NCI-H524 treated with DMSO at 0.1 percent for 48 hours (cell line): ENCODE results near the gene FNBP1.
"Not testable (repeated sequence)": the region's sequence is repeated elsewhere in the genome, so short reads cannot be mapped to it uniquely, and the experiment has no call there.

Source experiments
- DNase-seq: peaks from one replicate; lab custom pipeline; 2025; lab: John Stamatoyannopoulos, UW

Gene FNBP1

DNA sequence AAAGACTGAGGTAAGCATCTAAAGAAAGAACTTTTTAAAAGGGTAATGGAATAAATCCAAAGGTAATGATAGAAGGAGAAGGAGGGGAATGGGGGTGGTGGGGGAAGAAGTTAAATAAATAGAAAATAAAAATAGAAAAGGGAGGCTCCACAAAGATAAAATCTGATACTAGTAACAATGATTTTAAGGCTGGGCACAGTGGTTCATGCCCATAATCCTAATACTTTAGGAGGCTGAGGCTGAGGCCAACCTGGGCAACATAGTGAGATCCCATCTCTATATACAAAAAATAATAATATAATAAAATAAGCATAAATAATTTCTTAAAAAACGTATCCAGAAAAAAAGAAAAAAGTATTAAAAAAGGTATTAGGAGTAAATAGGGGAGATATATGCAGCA is 89.3 kb downstream of the FNBP1 start:
- DNase-seq, result no peak

DNA sequence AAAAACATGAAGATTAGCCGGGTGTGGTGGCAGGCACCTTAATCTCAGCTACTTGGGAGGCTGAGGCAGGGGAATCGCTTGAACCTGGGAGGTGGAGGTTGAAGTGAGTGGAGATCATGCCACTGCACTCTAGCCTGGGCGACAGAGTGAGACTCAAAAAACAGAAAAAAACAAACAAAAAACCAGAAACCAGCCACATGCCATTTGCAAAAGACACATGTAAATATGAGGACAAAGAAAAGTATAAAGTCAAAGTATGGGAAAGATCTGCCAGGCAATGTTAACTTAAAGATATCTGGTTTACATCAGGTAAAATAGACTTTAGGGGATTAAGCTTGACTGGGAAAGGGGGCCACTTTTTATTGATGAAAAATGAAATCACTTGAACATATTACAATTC is 90.7 kb downstream of the FNBP1 start:
- DNase-seq, result no peak

DNA sequence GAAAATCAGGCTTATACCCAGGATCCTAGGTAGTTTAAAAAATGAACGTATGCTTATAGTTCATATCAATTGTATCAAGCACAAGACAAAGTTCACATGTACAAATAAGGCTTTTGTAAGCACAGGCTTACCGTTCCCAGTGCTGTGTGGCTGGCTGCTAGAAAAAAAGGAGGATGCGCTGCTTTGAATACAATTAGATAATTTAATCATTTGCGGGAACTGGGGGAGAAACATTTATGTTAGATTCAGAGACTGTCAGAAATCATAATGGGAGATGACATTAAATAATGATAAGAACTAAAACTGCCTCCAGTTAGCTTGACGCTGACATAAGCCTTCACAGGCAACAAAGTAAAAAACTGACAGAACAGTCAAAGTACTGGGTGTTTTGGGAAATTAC is 93.2 kb downstream of the FNBP1 start:
- no peak for DNase-seq

DNA sequence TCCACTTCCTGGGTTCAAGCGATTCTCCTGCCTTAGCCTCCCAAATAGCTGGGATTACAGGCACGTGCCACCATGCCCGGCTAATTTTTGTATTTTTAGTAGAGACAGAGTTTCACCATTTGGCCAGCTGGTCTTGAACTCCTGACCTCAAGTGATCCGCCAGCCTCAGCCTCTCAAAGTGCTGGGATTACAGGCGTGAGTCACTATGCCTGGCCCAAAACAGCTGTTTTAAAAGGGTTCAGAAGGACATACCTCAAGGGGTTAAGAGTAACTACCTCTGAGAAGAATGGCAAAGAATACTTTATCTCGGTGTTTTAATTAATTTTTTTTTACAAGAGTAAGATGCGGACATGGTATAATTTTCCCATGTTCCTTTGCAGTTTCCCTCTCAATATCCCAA is 94.4 kb downstream of the FNBP1 start:
- DNase-seq, result not testable (repeated sequence)

DNA sequence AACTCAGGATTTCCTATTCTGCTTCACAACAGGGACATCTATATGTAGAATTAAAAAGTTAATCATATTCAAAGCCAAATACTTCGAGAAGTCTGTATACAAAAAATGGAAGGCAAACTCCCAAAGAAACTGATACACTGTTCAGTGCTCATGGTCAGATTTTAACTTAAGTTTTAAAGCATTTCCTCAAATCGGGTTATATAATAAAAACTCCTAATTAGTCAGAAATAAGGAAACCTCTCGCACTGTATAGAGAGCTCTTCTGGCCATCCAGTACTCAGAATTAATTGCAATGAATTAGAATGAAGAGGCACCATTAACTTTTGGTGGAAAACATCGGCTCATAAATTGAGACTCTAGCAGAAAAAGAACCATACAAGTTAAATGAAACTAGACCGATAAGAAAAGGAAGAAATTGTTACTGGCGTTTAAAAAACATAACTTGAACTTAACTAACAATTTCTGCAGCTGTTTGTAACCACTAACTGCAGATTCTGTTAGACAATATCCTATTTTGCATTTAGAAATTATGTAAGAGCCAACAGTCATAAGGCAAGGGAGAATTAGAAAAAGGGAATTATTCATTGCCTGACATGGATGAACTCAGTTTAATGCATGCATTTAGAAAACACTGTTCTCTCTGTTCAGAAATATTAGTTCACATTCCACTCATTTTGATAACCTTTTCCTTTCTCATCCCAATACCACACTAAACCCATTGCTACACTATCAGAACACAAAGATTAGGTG is 96.6 kb downstream of the FNBP1 start:
- no peak for DNase-seq

DNA sequence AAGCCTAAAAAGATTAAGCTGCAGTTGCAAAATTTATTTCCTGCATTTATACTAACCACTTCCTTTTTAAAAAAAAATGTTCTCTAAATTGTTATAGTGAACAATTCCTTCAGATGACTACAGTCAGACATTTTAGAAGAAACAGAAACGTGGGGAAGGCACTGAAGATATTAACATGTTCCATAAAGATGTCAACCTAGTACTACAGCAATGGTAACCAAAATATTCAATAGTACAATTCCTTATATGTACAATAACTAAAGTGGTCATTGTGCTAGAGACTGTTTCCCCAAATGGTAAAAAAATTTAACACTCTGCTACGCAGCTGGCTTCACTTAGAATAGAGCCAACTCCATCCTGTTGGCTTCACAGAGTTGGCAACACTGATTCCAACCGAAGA is 97.7 kb downstream of the FNBP1 start:
- no peak for DNase-seq

DNA sequence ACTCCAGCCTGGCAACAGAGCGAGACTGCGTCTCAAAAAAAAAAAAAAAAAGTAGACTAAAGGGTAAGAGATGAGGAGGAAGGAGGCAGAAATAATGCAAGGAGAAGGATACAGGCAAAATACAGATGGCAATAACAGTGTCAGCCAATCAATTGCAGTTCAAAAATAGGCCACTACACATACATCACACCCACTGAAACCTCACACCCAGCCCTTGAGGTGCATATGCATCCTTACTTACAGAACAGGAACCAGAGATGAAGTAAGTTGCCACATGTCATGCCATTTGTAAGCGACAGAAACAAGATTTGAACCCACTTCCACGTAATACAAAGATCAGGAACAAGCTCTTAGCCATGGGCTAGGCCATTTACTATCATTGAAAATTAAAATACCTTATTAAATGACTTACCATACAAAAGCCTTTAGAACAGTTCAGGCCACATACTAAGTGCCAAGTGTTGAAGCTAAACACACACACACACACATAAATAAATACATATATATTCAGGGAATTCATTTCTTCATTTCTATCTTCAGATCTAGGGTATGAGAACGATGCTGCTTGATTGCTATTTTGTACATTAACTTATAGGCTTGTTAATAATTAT is 98.4 kb downstream of the FNBP1 start:
- DNase-seq, result no peak

DNA sequence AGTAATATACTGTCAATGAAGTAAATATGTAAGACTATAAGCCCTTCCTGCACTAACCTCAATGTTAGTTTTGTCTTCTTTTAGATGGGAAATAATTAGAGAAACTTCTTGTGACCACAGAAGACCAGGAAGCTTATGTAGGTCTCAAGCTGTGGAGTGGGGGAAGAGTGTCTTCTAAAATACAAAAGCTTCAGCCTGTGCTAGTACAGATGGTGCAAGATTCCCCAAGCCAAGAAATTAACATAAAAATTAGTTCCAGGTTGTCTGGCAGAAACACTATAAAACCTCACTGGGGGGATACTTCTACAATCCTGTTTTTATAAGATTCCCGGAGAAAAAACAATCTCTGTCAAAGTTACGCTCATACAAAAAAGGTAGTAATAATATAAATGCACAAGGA is 103.6 kb downstream of the FNBP1 start:
- DNase-seq, result no peak

DNA sequence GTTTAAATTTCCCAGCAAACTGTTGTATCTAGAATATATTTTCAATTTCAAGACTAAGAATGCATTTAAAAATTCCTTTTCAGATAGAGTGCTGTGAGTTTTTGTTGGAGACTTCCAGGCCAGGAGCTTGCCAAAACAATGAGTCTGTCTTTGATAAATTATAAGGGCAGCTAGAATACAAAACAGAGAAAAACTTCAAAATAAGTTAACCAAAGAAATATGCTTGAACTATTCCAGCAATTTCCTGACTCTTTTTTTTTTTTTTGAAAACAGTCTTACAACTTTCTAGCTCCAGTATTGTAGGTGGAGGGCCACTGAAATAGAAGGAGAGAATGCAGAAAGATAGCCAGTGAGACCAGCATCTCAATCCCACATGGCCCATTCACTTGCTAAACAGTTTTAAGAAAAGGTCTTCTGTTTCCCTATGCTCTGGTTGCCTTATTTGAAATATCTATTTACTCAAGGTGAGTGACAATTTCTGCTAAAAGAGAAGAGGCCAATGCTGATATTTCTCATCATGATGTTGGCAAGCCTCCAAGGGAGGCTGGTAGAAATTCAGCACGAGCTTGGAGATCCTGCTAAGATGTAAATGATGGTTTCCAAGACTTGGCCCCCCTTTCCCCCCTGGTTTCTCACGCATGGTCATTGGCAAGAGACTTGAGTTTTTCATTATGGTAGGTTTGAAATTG is 104.6 kb downstream of the FNBP1 start:
- DNase-seq, result no peak

DNA sequence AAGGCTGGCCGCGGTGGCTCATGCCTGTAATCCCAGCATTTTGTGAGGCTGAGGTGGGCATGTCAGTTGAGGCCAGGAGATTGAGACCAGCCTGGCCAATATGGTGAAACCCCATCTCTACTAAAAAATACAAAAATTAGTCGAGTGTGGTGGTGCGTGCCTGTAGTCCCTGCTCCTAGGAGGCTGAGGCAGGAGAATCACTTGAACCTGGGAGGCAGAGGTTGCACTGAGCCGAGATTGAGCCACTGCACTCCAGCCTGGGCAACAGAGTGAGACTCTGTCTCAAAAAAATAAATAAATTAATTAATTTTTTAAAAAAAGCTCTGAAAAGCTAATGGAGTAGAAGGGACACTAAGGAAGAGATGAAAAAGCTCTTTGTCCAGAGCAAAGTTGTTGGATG is 105.1 kb downstream of the FNBP1 start:
- DNase-seq, result not testable (repeated sequence)

DNA sequence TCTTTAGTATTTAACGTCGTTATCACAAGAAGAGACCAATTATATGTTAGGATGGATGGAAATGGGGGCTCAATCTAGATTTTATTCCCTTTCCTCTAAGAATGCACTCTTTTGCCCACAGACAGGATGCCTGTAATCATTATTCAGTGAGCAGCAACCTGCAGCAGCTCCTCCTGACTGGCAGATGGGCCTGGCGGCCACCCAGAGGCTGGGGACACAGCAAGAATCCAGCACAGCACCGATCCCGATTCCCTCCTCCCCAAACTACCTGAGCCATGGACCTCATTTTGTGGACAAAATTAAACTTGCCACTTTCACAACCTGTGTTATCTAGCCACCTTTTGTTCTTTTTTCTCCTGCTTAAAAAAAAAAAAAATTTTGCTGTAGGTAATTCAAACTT is 106.8 kb downstream of the FNBP1 start:
- no peak for DNase-seq

DNA sequence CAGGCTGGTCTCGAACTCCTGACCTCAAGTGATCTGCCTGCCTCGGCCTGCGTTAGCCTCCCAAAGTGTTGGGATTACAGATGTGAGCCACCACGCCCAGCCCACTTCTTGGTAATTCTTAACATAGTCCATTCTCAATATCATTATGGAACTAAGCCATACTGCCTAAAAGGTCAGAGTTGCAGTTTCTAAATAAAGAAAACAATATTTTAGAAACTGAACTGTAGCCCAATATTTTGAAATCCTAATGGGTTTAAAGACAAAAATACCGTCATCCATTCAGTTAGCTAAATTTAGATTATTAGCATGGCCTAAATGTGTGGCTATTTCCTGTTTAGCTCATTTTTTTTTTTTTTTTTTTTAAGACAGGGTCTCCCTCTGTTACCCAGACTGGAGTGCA is 108.2 kb downstream of the FNBP1 start:
- DNase-seq, result no peak

DNA sequence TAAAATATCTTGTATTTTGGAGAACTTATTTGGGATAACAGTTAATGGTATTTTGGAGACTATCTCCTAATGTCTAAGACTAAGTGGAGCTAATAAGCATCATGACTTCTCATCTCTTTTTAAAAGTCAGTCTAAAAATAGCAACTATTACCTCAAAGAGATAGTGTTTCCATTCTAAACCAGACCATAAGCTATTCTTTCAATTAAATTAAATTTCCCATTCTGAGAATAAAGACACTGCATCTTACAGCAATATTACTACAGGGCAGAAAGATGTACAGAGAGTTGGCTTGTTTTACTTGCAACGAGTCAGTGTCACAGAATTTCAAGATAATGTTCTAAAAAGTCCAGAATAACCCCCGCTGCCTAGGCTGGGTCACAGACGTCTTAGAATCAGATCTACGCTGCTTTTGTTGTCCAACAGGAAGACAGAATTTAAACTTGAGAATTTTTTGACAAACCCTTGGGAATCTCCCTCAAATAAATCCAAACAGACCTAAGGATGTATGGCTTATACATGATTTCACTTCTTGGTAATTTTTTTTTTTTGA is 108.9 kb downstream of the FNBP1 start:
- DNase-seq, result no peak

DNA sequence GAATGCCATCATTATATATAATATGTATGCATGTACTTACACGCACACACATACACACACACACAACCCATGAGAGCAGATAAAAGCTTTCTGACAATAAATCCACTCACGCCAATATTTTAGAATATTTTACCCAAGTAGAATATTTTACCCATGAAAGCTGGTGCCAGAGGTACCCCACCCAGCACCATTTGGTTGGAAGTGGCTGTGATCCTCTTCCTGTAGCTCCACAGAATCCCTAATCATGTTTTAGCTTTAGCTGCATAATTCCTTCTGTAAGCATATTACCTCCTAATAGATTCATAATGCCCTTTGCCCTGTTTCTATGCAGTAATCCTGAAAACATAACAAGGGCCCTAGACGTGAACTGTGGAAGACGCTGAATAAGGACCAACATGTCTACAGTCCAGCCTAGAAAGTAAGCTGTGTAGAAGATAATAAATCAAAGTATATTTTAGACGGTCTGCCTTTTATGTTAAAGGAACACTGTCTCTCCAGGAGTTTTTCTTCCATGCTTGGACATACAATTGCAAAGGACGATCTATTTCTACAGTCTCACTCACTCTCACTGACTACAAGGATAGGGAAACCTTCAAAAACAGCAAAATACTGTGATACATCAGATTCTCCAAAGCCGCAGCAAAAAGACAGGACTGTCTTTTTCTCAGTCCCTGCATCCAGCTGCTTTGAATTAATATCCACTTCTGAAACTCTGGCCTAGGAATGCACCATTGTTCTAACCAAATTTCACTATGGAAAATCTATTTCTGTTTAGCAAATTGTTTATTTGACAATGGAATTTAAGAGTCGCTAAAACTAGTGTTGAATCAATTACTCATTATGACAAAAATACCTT is 109.6 kb downstream of the FNBP1 start:
- DNase-seq, result peak; percentile 41

DNA sequence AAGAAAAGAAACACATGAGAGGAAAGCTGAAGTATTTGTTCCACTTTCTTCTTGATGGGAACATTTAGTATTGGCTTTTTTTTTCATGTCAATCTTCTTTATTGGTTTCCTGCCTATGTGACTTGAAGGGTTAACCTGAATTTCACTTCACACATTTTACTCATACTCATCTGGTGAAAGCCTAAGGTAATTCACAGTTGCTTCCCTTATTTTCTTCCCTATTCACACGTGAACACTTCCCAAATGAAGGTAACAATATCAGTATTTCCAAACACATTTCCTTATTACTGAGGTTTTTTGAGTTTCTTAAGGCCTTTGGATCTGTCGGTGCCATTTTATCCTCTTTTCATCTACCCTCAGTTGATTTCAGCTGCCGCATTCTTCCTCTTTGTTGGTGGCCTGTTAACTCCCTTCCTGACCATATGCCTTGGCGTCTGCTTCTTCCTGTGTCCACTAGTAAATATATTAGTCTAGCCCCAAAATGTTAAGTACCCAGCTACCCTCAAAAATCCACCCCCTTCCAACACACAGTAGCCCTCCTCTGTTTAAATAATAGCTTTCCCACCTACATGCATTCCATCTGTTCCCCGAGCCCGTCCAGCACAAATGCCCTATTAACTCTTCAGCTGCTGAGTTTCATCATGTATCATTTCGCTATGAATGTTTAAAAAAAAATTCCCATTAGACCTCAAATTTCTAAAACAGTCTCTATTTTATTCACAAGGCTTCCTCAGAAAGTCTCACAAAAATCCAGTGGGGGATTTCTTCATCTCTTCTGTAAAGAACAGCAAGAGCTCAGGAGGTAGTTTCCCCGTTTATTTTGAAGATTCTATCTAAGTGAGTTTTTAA is 110.5 kb downstream of the FNBP1 start:
- peak; percentile 53 for DNase-seq

DNA sequence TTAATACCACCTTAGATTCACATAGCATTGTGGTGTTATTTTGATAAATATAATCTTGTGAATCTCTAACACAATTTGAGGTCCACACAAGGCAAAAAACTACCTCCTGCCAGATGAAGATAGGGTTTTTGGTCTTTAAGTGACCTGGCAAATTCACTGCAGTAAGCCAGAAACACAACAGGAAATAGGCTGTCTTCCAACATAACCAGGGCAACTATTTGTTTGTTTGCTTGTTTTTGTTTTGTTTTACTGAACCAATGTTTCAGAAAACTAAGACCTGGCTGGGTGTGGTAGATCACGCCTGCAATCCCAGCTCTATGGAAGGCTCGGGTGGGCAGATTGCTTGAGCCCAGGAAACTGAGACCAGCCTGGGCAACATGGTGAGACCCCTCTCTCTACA is 112.2 kb downstream of the FNBP1 start:
- DNase-seq, result no peak

DNA sequence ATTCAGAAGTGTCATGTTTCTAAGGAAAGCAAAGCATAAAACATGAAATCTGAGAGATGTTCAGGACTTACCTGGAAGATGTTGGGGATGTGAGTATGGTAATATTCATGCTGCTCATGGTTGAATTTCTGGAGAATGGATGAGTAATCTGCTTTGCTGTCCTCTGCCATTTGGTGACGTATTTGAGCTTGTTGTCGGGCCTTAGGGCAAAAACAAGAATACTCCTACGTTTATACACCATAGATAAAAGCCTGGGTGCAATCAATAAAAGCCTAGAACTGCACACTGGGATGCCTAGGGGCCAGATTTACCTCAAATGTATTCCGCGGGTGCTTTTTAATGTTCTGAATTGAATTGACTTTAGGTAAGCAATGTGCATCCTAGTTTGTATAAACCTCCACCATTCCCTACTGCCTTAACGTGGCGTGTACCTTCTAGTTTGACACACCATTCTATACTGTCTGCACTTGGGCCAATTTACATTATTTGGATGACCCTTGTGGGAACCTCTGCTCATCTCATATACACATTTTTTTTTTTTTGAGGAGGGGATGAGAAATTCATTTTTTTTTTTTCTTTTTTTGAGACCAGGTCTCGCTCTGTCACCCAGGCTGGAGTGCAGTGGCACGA is 113.4 kb downstream of the FNBP1 start:
- DNase-seq, result no peak

DNA sequence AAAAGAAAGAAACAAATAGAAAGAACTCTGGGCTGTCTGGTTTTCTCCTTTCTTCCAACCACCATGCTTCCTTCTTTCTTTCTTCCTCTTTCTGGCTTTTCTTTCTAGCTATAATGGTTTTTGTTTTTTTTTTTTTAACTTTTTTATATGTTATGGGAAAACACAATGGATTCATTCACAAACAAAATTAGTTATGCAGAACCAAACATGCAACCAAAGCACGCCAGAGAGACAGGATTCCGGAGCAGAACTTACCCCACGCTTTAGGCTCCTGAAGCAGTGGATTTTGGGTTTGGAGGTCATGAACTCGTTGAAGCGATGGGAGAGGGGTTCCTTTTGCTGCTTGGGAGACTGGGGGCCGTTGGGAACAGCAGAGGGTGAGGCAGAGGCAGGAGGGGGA is 119.4 kb downstream of the FNBP1 start:
- no peak for DNase-seq

DNA sequence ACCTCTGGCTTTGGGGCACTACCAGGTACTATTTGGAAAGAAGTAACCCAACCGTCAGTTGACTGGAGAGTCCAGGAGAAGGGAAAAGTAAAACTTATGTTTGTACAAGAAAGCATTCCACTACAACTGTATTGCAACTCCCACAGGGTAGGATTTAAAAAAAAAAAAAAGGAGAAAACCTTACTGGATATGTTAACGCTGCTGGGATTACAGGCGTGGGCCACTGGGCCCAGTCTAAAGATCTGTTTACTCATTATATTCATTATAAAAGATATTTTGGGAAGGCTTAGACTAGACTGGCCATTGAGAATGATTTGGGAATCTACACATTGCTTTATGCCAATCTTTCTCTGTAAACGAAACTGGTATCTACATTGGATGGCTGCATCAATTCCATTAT is 121.1 kb downstream of the FNBP1 start:
- DNase-seq, result no peak

DNA sequence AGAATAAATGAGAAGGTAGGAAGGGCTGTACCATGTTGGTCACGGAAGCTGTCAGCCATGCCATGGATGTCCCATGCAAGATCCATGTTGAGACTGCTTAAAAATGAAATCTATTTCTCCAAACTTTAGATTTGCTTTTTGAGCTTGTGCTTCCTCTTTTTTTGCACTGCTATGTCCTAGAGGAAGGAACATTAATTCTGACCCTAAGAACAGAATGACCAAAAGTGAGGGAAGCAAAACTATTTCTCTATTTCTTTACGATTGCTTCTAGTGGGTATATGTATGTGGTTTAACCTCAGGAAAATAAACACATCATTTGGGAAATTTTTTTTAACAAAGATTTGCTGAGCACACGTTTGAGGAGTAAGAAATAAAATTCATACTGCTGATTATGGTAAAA is 123.1 kb downstream of the FNBP1 start:
- DNase-seq, result no peak

DNA sequence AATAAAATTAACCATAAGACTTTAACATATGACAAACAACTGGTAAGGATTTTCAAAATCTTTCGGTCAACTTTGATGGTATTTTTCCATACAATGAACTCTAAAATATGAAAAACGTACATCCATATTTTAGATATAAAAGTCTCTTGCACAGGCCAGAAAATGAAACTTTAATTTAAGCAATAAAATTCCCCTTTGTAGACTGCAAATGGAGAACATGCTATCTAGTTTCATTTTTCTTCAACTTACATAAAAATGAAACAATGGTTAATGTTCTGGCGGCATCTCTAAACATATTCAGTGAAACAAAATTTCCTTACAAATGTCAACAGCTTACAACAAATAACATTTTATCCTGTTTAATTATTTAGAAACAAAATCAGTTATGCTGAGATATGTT is 123.7 kb downstream of the FNBP1 start:
- DNase-seq, result no peak
